HG03108 (cell line): ENCODE results near the gene HOXA13.

Experiments used
- ATAC-seq: cut with Tn5 transposase; IDR thresholded peaks from one replicate; pipeline ENCODE4 v1.9.1; 2021; ENCODE audit warnings: moderate library complexity; ENCODE audit not compliant: unreplicated experiment

HOXA13 gene

DNA sequence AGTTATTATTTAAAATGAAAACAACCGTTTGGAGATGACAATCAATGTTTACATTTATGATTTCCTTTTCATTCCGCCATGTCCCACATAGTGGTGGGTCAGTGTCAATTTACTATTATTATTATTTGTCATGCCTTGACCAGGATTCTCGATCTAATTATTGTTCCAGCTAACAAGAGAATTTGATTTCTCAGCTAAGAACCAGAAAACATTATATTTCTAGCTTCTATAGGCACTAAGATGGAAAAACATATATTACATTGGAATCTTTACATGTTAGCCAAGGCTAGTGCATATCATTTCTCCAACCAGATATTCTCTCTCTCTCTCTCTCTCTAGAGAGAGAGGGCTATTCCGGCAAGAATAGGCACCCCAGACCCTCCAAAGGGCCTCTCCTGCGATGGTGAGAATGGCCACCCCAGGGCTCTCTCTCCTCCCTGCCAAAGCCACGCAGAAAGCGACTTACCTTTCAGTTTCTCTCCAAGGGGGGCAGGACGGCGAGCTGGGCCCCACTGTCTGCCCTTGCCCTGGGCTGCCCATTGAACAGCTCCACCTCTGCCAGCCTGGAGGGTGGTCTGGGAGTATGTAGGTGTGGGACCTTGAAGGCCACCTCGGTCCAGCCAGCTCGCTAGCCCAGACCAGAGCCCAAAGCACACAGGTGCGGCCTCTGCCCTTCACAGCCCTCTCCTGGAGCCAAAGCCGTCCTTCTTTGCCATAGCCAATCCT lies 49.9 kb downstream of the HOXA13 start:
- no peak for ATAC-seq

DNA sequence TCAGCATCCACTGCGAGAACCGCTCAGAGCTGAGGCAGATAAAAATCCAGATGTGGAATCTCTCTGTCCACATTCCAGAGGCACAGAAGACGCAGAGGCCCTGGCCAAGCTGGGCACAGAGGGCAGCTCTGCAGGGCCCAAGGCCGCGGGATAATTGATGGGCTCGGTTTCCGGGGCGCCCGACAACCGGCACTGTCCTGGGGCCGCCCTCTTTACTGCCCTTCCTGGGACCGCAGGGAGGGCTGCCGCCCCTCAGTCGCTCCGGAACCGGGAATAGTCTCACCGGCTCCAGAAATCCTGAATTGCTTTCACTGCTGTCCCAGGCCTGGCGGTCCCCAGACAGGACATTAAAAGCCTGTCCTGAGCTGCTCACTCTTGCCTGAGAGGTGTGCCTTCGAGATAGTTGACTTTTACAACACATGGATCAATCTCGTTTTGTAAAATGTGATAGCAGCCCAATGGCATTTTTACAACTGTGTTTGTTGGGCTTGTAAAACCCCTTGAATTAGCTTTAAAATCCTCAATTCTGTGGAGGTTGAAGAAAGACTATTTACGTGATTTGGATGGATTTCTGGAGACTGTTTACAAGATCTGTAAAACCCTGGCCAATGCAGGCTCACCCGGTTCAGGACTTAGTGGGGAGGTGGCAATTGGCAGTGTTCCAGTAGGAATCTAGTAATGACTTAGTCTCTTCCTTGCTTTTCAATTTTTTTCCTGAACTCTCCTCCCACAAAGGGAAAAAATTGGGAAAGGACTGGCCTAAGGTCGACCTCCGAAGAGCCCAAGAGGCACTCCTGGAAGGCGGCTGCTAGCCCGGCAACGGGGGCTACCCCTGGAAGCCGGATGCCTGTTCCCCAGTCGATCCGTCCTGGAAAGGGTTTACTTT lies 50.9 kb downstream of the HOXA13 start:
- no peak for ATAC-seq

DNA sequence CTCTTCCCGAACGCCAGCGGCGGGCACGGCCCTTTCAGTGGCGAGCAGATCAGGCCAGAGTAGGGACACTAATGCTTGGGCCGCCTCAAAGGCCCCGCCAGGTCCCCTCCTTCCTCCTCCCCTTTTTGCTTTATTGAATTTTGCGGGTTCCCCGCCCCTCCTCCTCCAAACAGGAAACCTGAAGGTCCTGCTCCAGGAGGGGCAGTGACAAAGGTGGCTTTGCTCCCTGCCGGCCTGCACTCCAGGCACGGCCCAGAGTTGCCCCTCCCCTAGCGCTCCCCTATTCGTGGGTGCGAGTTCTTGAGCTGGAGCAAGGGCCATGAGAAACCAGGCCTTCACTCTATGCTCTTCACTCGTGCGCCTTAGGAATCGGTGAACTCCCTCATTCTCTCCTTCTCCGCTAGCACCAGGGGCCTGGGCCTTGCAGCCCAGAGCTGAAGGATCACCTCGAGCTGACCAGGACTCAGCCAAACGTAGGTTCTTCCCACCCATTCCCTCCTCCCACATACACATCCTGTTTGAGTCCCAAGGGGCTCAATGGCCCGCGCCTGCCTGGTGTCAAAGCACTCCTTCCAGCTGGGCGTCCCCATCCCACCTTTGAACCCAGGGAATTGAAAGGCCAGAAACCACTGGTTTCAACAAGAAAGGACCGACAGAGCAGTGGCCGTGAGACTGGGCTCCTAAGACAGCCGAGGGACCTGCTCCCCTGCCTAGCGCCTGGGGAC lies 51.7 kb downstream of the HOXA13 start:
- ATAC-seq: no peak

DNA sequence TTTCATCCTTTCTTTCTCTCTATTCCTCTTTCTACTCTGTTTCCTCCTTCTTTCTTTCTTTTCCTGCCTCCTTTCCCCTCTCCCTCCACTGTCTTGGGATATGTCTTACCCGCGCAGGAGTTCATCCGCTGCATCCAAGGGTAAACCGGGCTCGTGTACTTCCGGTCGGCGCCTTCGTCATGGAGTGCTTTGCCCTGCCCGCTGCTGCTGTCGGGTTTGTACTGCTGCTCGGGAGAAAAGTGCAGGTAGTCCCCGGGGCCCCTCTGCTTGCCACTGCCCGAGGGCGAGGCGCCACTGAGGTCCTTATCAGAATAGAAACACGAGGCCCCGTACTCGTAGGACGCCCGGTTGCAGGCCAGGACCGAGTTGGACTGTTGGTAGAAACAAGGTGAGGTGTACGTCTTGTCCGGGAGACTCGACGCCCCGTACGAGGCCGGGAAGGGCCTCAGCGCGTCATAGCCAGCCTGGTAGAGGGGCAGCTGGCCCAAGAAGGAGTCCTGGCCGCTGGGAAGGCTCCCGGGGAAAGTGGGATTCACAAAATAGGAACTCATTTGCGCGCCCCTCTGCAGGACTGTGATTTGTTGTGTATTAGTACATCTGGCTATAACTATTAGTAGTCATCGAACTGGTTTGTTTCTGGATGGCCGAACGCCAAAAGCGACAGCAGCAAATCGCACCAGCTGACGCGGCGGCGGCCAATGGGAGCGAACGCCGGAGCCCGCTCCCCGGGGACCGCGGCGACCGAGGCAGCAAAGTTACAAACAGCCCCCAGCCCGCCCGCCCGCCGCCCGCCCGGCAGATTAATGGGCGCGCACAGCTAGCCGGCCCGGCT lies 52.5 kb downstream of the HOXA13 start, which contains the start of gene HOXA6:
TSS of gene HOXA6 (minus strand) at position 576 of the 832 bp plus-strand sequence. CDS start at position 551, 25 bp downstream.
- no peak for ATAC-seq

DNA sequence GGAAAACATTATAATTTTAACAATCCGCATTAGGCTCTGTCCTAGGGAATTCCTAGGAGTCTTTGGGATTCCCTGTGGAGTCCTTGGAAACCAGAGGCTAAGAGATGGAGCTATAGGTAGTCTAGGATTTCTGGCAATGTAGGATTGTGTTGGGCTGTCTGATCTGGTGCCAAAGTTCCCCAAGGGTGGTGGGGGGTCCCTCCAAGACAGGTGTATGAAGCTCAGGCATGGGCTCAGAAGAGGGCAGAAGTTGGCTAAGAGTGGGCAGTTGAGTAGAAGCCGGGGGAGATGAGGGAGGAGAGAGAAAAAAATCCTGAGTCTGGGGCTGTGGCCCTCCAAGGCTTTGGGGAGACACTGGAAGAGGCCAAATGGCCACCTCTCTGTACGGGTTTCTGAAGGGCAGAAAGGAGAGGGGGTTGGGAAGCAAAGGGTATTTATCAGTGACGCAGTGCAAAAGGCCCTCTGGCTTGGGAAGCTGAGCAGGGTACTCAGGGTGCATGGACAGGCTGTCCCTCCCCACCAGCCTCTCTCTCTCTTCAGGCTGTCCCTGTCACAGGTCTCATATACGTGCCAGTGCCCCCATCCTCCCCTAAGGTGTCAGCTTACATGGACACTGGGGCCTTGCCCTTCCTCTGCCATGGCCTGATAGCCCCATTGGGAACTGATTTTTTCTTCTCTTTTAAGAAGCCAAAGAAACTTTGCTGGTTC lies 53.2 kb downstream of the HOXA13 start:
- no peak for ATAC-seq

DNA sequence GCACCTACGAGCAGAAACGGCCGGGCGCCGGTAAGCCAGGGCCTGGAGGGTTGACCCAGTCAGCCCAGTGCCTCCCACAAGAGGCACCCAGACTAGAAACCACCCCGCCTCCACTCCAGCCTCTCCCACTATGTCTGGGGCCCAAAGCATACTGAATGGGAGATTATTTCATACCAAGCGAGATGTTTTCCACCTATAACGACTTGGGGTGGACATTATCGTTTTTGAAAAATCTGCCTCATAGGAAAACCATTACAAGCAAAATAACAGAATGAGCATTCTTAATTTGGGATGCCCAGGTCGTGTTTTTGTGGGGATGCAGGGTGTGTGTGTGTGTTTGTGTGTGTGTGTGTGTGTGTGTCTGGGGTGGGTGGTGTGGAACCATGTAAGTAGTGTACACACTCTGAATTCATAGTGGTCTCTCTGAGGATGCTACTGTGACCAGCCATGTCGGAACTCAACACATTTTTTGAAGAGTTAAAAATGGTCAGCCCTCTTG lies 53.9 kb downstream of the HOXA13 start:
- no peak for ATAC-seq

DNA sequence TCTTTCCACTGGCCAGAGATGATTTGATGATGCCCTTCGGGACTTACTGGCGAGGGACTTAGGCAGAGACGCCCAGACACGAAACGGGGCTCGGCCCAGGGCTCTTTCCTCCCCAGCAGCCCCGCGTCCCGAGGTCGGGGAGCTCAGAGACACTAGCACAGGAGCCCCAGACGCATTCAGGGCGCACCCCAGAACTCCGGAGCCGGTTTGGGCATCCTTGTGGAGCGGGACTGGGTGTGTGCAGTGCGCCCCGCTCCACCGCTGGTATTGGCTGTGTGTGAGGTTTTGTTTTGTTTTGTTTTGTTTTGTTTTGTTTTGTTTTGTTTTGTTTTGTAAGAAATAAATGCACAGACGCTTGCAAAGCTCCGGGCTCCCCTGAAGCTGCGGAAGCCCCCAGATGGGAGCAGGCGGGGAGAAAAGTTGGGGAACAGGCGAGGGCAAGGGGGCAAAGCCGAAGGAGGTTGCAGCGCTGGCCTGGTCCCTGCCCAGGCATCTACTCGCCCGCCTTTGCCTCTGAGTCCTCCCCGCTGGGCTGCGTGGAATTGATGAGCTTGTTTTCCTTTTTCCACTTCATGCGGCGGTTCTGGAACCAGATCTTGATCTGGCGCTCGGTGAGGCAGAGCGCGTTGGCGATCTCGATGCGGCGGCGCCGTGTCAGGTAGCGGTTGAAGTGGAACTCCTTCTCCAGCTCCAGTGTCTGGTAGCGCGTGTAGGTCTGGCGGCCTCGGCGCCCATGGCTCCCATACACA lies 54.6 kb downstream of the HOXA13 start:
- ATAC-seq: no peak

DNA sequence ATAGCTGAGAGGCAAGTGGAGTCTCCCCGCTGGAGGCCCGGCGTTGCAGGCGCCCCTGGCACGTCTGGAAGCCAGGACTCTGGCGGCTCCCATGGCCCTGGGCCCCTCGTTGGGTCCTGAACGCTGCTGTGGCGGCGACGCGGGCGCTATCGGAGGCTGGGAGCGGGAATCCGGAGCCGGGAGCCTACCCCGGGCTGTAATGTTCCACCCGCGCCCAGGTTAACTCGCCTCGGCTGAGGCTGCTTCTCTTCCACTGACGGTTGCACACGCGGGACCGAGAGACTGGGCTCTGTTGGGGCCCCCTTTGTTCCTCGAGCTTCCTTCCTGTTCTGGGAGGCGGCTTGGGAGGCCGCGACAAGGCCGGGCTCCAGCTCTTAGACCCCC lies 55.1 kb downstream of the HOXA13 start:
- no peak for ATAC-seq
